SU-DHL-6 (cell line): Measurements from ENCODE around the gene SLC22A4.

Source experiments
- H2AFZ ChIP-seq: fragments of 200-600 bp; sonication (generic); 2 replicates; pipeline ENCODE4 v1.6.1; 2014; ENCODE audit warnings: low read depth, mild to moderate bottlenecking, moderate library complexity, mixed read lengths, antibody characterized with exemption, low read length; ENCODE audit not compliant: severe bottlenecking
- H3F3A ChIP-seq: fragments of 200-600 bp; shearing (Covaris generic); 2 replicates; pipeline ENCODE4 v1.6.0; 2016; ENCODE audit warnings: antibody characterized with exemption, mild to moderate bottlenecking; ENCODE audit not compliant: insufficient read depth
- H3K27ac ChIP-seq: fragments of 200-600 bp; sonication (generic); 2 replicates; pipeline ENCODE4 v1.5.1; 2016; ENCODE audit warnings: low read depth, mild to moderate bottlenecking, low read length, moderate library complexity, mixed read lengths
- H3K27me3 ChIP-seq: fragments of 200-600 bp; sonication (generic), shearing (Covaris generic); 2 replicates; pipeline ENCODE4 v1.6.0; 2014; ENCODE audit warnings: mild to moderate bottlenecking, low read length
- H3K36me3 ChIP-seq: fragments of 200-600 bp; sonication (generic); 2 replicates; pipeline ENCODE4 v1.6.1; 2014; ENCODE audit warnings: mild to moderate bottlenecking, low read length, mixed read lengths
- H3K4me2 ChIP-seq: fragments of 300-600, 200-600 bp; shearing (Covaris generic), sonication (generic); 2 replicates; pipeline ENCODE4 v1.6.0; 2014; ENCODE audit warnings: low read length, low read depth, mild to moderate bottlenecking; ENCODE audit not compliant: poor library complexity, severe bottlenecking
- H3K4me3 ChIP-seq: fragments of 200-600 bp; sonication (generic); 2 replicates; pipeline ENCODE4 v1.5.1; 2014; ENCODE audit warnings: antibody characterized with exemption, low read length, mild to moderate bottlenecking, mixed read lengths; ENCODE audit not compliant: insufficient read depth, poor library complexity, severe bottlenecking
- H3K79me2 ChIP-seq: fragments of 200-600 bp; sonication (generic); 2 replicates; pipeline ENCODE4 v1.6.1; 2014; ENCODE audit warnings: mild to moderate bottlenecking, low read length, moderate library complexity; ENCODE audit not compliant: insufficient read depth
- H3K9ac ChIP-seq: fragments of 200-600 bp; sonication (generic); 2 replicates; pipeline ENCODE4 v1.7.0; 2014; ENCODE audit warnings: mild to moderate bottlenecking, low read length
- H3K9me2 ChIP-seq: fragments of 200-600 bp; sonication (generic); replicated peaks from 2 replicates; pipeline ENCODE4 v1.6.1; 2014; ENCODE audit warnings: low read length; ENCODE audit not compliant: insufficient read depth
- H3K9me3 ChIP-seq: fragments of 200-600 bp; sonication (generic); 2 replicates; pipeline ENCODE4 v1.6.1; 2014; ENCODE audit warnings: low read length, mixed read lengths; ENCODE audit not compliant: insufficient read depth
- H4K20me1 ChIP-seq: fragments of 200-600 bp; sonication (generic); 2 replicates; pipeline ENCODE4 v1.6.1; 2014; ENCODE audit warnings: low read depth, mild to moderate bottlenecking, antibody characterized with exemption, low read length, moderate library complexity, mixed read lengths
- EZH2phosphoT487 ChIP-seq: fragments of 200-600 bp; sonication (generic), shearing (Covaris generic); conservative IDR thresholded peaks from 2 replicates; pipeline ENCODE4 v1.6.1; 2018; ENCODE audit warnings: mild to moderate bottlenecking, antibody characterized with exemption, low read length, moderate library complexity, mixed read lengths
- TF ChIP-seq, protein P1 (sequence below): fragments of 200-600 bp; sonication (generic); IDR thresholded peaks from one replicate; pipeline ENCODE4 v1.5.1; 2017; ENCODE audit warnings: antibody characterized with exemption, mild to moderate bottlenecking, low read length, moderate library complexity; ENCODE audit not compliant: insufficient read depth, poor library complexity, severe bottlenecking

SLC22A4 gene

DNA sequence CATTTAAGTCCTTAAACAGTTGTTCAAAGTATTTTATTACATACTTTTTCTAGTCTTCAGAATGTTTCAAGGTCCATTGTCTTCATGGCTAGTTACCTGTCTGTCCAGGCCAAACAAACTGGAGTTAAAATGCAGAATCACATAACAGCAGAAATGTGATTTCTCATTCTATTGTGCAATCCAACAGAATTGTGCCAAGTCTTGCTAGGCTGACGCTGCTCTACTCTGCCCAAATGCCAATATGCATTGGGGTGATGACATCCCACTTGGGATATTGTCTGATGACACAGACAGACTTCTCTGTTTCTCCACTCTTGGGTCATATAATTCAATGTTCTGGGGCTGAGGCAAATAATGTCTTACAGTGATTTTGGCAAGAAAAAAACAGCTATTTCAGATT lies 70.1 kb downstream of the SLC22A4 start:
- Histone ChIP-seq H3K79me2 (no peaks in the 10 kb centered on the region), H3K27ac (no peak overlapping the region), H3K36me3 (no peaks in the 10 kb centered on the region), H2AFZ (no peak overlapping the region), H3K4me2 (no peak overlapping the region), H4K20me1 (no peaks in the 10 kb centered on the region), H3K27me3 (no peaks in the 10 kb centered on the region), H3K9ac (no peak overlapping the region), H3K9me2 (no peaks in the 10 kb centered on the region), H3F3A (no peaks in the 10 kb centered on the region), H3K9me3 (no peaks in the 10 kb centered on the region), H3K4me3 (no peak overlapping the region)
- TF ChIP-seq, protein P1, sequence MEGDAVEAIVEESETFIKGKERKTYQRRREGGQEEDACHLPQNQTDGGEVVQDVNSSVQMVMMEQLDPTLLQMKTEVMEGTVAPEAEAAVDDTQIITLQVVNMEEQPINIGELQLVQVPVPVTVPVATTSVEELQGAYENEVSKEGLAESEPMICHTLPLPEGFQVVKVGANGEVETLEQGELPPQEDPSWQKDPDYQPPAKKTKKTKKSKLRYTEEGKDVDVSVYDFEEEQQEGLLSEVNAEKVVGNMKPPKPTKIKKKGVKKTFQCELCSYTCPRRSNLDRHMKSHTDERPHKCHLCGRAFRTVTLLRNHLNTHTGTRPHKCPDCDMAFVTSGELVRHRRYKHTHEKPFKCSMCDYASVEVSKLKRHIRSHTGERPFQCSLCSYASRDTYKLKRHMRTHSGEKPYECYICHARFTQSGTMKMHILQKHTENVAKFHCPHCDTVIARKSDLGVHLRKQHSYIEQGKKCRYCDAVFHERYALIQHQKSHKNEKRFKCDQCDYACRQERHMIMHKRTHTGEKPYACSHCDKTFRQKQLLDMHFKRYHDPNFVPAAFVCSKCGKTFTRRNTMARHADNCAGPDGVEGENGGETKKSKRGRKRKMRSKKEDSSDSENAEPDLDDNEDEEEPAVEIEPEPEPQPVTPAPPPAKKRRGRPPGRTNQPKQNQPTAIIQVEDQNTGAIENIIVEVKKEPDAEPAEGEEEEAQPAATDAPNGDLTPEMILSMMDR: no peak
- TF ChIP-seq EZH2phosphoT487: no peak

DNA sequence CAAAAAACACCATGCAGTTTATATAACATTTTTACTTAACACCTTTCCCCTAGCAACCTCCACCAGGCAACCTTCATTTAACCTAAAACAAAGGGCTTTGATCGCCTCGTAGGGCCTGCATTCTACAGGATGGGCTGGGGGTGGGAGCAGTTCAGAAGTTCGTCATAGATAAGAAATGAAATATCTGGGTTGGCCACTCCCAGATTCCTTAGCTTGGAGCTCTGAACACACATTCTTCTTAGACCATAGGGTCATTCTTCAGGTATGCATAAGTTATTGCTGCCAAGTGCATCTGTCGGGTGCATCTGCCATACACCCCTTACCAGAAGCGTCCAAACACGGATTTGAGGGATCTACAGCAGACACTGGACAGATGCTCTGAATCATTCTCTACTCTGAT lies 71.0 kb downstream of the SLC22A4 start:
- H3F3A ChIP-seq: no peaks in the 10 kb centered on the region
- no peak overlapping the region for H3K9ac ChIP-seq
- no peaks in the 10 kb centered on the region for H3K9me3 ChIP-seq
- H3K36me3 ChIP-seq: no peaks in the 10 kb centered on the region
- no peak overlapping the region for H3K27ac ChIP-seq
- no peak overlapping the region for H3K4me3 ChIP-seq
- H3K27me3 ChIP-seq: no peaks in the 10 kb centered on the region
- H3K9me2 ChIP-seq: no peaks in the 10 kb centered on the region
- no peaks in the 10 kb centered on the region for H3K79me2 ChIP-seq
- no peak for TF ChIP-seq EZH2phosphoT487
- TF ChIP-seq, protein P1: no peak
- no peak overlapping the region for H2AFZ ChIP-seq
- H4K20me1 ChIP-seq: no peaks in the 10 kb centered on the region
- no peak overlapping the region for H3K4me2 ChIP-seq

DNA sequence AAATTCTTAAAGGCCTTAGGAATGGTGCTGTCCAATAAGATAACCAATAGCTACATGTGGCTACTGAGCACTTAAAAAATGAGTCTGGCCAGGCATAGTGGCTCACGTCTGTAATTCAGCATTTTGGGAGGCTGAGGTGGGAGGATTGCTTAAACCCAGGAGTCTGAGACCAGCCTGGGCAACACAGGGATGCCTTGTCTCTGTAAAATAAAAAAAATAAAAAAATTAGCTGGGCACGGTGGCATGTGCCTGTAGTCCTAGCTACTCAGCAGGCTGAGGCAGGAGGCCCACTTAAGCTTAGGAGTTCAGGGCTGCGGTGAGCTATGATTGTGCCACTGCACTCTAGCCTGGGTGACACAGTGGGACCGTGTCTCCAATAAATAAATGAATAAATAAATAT lies 74.0 kb downstream of the SLC22A4 start:
- H3K79me2 ChIP-seq: no peaks in the 10 kb centered on the region
- H2AFZ ChIP-seq: no peak overlapping the region
- H3F3A ChIP-seq: no peaks in the 10 kb centered on the region
- no peak overlapping the region for H3K27ac ChIP-seq
- H3K9me2 ChIP-seq: no peaks in the 10 kb centered on the region
- H3K27me3 ChIP-seq: no peaks in the 10 kb centered on the region
- H3K9ac ChIP-seq: no peak overlapping the region
- H3K9me3 ChIP-seq: no peaks in the 10 kb centered on the region
- no peaks in the 10 kb centered on the region for H3K36me3 ChIP-seq
- TF ChIP-seq EZH2phosphoT487: no peak
- TF ChIP-seq, protein P1: no peak
- H3K4me2 ChIP-seq: no peak overlapping the region
- no peak overlapping the region for H3K4me3 ChIP-seq
- no peaks in the 10 kb centered on the region for H4K20me1 ChIP-seq

DNA sequence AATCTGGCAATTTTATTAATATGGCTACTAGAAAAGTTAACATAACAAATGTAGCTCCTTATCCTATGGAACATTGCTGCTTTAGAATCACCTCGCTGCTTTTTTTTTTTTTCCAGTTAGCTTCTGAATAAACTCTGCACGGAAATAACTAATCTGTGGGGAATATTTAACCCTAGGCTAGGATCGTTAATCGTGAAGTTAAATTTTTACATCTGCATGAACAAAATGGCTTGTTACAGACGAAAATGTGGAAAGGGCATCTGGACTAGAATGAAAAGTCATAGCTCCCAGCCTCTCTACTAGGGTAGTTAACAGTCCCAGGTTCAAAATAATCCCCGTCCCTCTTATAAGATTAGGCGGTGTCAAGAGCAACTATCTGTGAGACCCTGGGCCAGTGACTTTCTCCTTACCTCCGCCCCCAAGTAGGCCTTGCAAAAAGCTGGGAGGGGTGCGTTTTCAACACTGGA lies 74.8 kb downstream of the SLC22A4 start:
- Histone ChIP-seq H3K4me3 (peak overlapping the region; percentile 62), H3K9ac (peak overlapping the region; percentile 48), H3K27ac (no peak overlapping the region), H4K20me1 (no peaks in the 10 kb centered on the region), H3K9me2 (no peaks in the 10 kb centered on the region), H3K4me2 (peak overlapping the region; percentile 67), H3K79me2 (no peaks in the 10 kb centered on the region), H3K9me3 (no peaks in the 10 kb centered on the region), H3K27me3 (no peaks in the 10 kb centered on the region), H3K36me3 (no peaks in the 10 kb centered on the region), H3F3A (no peaks in the 10 kb centered on the region), H2AFZ (peak overlapping the region; percentile 90)
- no peak for TF ChIP-seq EZH2phosphoT487
- TF ChIP-seq, protein P1: no peak
